HL-60/S4 treated with retinoic acid at 250 ng/mL for 4 days and 3 days (cell line): ENCODE data around the gene IQCH.

ENCODE experiments used
- in situ Hi-C: fragments of 300-500 bp; cut with MboI; formaldehyde crosslinking; loops from 2 replicates; pipeline ENCODE4 v1.7.0; 2022; ENCODE audit warnings: low sequenced_read_pairs

Gene IQCH

DNA sequence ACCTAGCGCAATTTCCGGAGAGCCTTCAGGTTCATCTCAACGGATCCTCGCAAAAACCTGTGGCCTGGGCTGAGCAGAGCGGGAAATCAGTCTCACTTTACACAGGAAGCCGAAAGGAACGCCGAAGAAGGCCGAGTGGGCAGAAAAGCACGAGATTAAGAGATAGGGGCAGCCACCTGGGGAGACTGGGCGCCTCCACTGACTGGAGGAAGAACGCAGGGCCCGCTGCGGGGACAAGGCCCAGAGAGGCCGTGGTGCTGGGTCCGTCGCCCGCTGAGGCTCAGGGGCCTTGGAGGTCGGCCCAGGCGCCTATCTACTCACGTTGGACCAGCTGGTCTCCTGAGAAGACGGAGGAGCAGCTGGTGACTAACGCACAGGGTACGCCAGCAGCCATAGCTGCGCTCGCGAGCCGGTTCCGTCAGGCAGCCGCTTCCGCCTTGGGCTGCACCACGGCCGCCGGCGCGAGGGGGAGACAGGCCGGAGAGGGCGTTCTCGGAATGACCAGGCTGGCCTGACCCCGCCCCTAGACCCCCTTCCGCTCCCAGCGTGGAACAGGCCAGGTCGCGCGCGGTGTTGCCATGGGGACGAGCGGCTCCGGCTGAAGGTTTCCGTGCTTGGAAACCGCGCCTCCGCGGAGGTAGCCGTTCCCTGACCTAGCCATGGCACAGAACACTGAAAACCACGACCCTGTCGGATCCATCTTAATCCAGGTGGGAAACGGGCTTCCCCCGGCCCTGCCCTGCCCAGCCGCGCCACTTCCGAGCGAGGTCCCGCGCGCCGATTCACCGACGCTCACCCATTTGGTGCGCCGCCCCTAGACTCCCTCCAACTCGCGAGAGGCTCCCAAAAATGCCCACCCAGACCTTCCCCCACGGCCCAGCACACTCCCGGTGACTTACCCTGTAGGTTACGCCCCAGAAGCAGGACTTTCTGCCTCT, at the start of gene IQCH, which contains the start of gene AAGAB:
TSS of gene IQCH (plus strand) at position 549 of the 938 bp plus-strand sequence. CDS start at position 660, 111 bp downstream.
TSS of gene AAGAB (minus strand) at position 424 of the 938 bp plus-strand sequence. CDS start at position 394, 30 bp downstream.
- in situ Hi-C loops, result no loop called here

DNA sequence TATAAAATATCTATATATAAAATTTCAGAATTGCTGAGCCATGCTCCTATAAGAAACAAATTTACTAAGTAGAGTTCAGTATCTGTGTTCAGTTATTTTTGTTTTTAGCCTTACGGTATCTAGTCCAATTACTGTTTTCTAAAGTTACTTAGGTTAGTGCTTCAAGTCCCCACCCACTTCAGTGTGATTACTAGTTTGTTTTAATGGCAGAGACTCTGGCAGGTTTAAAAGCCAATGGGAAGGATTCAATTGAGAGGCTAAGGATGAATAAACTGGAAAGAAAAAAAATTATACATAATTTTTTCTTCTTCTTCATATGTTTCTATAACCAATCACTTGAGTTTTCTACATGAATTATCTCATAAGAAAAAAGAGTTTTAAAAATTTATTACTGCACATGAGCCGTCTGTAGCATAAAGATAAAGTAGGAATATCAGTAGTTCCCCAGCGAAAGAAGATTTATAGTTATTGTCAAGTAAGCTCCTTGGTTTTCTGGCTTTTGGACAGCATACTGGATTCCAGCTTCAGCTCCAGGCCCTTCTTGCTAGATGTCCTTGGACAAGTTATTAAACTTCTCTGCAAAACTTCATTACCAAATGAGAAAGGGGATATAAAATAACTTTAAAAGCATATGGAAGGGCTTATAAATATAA, 46.9 kb upstream of the IQCH start:
- in situ Hi-C loops, result no loop called here

DNA sequence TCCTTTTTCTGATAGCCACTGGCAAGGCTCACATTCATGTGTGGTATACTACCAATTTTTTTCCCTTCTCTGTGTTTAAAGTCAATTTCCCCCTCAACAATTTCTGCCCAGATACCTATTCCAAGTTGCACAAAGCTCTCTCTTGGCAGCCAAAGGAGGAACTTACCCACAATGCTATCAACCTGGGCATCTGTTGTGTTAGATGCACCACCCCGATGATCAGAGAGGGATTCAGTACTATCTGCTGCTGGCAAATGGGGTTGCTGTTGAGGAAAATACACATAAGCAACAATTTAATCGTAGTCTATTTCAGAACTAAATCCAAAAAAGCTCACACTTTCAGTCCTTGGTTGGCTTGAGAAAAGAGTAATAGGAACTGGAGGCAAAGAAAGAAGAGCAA, 46.2 kb upstream of the IQCH start:
- in situ Hi-C loops, result no loop called here

DNA sequence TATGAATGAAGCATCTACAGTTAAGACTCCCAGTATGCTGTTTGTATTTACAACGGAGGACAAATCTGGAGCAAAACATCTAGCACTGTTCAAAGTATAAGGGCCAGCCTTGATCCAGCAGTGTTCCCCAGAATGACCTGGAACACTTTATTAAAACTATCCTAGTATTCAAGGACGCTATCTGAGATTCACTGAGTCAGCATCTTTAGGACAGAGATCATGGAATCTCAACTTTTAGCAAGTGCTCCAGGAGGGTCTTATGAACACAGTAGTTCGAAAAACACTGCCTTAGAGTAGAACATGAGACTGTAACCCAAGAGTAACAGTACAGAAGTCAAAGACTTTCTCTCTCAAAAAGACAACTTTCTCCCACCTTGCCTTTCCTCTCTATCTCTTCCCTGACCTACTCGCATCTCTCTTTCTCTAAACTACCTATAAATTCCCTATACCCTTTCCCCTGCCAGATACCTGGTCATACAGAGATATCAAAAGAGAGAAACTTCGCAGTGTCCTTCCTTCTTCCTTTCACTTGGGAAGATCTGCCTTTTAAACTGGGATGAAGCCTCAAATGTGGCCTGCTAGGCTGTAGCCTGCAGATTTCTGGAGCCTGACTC, 43.9 kb upstream of the IQCH start:
- in situ Hi-C loops, result no loop called here

DNA sequence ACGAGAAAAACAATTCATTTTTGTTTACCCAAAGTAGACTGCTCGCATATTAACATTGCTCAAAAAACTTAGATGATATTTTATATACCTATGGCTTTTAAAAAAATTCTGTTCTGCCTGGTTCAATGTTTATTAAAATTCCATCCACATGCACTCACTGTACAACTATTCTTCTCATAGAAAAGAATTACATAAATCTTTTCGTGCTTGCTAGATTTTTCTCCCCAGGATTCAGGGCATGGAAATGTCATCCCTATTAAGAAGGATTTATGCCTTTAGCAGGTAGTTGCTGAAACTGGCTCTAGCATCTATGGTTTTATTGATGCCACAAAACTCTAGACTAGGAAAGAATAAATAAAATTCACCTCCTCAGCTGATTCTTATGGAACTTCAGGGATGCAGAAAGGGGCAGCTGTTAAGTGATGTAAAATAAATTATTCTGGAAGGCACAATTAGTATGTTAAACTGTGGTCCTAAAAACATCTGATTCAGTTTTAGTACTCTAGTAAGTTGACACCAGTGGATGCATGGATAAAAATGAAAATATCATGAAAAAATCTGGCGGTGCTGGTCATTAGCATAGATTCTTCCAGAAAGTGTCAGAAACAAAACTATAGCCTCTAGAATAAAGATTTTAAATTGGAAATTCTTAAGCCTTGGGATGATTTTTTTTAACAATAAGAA, 41.8 kb upstream of the IQCH start:
- in situ Hi-C loops, result no loop called here

DNA sequence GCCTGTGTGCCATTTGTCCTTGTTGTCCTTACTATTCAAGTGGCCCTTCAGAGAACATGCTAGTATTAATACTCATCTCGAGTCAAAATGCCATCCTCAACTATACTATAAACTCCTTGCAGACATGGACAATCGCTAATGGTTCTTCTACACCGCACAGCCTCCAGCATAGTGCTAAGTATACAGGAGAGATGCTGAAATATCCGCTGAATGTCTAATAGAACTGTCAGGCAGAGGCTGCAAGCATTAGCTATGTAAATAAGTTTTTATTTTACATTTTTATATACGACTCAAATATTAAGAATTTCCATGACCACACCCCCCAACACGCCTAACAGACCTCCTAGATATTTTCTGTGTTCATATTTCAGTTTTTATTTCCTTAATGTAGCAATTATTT, 39.5 kb upstream of the IQCH start:
- in situ Hi-C loops, result no loop called here

DNA sequence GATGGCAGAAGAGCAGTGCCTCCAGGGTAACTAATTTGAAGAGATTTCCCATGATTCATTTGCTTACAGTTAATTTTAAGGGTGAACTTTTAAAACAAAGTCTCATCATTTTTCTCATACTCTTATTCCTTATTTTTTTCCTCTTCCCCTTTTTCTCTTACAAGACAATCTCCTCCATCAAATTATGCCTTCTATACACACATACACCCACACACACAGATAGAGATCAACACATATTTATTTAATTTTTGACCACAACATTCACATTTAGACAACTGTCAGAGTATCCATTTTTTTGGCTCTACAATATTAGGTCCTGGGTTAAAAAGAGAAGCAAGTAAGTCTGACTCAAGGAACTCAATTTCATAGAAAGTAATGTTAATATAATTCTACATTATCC, 37.7 kb upstream of the IQCH start:
- in situ Hi-C loops, result no loop called here

DNA sequence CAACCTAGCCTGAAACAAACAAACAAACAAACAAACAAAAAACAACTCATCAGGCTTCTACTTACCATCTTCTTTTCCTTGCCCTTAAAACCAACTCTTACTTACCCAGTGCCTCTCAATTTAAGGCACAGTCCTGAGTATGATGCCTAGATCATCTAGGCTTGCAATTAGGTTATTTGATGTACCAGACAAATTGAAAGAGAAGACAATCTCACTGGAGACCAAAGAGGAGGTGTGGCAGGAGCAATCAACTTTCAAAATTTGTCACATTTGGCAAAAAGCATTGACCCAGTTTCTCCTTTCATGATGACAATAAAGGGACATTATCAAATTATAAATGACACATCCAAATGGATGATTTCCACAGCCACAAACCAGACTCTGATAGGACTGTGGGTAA, 36.2 kb upstream of the IQCH start:
- in situ Hi-C loops, result no loop called here

DNA sequence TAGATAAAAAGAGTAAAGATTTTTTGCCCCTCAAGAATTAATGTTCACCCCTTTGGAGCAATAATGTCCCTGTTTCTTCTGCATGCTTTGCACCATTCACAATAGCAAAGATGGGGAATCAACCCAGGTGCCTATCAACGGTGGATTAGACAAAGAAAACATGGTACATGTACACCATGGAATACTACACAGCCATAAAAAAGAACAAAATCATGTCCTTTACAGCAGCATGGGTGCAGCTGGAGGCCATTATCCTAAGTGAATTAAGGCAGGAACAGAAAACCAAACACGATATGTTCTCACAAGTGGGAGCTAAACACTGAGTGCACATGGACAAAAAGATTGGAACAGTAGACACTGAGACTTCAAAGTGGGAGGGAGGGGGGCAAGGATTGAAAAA, 35.3 kb upstream of the IQCH start:
- in situ Hi-C loops, result no loop called here

DNA sequence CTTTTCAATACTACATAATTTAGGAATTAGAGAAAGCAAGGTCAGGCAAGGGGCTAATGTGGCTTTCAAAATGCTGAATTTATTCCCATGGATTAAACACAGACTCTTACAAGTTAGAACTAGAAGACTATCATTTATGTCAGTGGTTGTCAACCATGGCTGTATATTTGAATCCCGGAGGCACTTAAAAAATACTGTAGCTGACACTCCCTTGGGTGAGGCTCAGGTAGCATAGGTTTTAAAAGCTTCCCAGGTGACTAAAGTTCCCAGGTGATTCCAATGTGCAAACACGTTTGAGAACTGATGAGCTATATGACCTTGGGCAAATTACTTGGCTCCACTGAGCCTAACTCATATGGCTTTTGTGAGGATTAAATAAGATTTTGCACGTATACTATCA, 29.7 kb upstream of the IQCH start:
- in situ Hi-C loops, result no loop called here

DNA sequence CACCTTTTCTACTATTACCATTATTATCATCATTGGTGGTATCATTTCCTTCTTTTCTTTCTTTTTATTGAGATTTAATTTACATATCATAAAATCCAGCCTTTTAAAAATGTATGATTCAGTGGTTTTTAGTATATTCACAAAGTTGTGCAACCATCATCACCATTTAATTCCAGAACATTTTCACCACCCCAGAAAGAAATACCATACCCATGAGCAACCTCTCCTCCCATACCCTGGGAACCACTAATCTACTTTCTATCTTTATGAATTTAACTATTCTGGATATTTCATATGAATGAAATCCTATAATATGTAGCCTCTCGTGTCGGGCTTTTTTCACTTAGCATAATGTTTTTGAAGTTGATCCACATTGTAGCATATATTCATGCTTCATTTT, 29.2 kb upstream of the IQCH start:
- in situ Hi-C loops, result no loop called here

DNA sequence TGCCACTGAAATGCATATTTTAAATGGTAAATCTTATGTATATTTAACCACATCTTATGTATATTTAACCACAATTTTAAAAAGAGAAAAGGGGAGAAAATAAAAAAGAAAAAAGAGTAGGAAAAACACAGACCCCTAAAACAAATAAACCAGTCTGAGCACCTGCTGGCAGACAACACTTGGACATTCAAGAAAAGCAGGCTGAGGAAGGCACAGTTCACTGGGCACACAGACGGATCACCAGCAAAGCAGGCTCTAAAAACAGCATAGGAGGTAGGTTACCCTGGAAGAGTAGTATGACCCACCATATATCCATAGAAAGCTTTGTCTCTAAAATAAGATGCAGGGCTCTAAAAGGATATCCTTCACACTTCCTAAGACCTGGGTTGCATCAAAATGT, 27.2 kb upstream of the IQCH start:
- in situ Hi-C loops, result no loop called here

DNA sequence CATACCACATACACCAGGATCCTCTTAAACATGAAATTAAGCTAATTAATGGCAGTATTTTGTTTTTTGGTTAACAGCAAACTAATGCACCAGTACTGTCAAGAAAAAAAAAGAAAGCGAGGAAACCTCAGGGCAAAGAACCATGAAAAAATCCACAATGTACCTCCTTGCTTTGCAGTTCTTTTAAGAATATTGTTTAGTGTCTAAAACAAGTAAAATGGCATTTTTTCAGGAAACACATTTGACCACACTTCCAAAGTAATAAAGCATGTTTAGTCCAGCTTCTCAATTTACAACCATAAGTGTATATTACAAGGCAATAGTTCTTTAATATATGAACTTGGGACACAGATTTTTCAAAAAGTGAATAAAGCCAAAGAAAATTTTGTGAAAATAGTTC, 26.7 kb upstream of the IQCH start:
- in situ Hi-C loops, result no loop called here

DNA sequence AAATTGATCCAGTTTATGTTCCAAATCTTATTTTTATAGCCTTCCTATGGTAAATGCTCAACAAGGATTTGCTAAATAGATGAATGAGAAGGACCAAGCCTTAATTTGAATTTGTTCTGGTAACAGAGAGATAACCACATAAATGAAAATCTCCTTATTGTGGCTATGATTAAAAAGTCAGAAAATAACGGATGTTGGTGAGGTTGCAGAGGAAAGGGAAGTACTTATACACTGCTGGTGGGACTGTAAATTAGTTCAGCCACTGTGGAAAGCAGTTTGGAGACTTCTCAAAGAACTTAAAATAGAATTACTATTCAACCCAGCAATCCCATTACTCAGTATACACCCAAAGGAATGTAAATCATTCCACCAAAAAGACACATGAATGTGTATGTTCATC, 26.3 kb upstream of the IQCH start:
- in situ Hi-C loops, result no loop called here

DNA sequence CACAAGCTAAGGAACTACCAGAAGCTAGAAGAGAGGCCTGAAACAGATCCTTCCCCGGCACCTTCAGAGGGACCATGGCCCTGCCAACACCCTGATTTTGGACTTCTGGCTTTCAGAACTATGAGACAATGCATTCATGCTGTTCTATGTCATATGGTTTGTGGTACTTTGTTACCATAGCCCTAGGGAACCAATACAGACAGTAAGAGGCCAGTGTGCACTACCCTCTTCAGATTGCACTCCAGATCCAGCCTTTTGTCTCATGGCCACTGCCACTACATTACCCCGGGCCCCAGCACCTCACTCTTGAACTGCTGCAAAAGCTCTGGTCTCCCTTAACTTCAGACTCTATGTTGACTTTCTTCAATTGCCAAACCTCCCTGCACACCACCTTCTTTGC, 24.1 kb upstream of the IQCH start:
- in situ Hi-C loops, result no loop called here

DNA sequence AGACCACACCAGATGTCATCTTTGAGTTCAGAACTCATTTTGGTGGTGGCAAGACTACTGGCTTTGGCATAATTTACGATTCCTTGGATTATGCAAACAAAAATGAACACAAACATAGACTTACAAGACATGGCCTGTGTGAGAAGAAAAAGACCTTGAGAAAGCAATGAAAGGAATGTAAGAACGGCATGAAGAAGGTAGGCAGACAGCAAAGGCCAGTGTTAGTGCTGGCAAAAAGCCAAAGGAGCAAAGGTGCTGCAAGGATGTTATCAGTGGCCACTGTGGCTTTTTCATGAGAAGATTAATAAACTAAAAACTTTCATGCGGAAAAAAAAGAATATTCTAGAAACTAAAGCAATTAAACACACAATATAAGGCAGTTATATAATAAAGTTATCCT, 22.0 kb upstream of the IQCH start:
- in situ Hi-C loops, result no loop called here

DNA sequence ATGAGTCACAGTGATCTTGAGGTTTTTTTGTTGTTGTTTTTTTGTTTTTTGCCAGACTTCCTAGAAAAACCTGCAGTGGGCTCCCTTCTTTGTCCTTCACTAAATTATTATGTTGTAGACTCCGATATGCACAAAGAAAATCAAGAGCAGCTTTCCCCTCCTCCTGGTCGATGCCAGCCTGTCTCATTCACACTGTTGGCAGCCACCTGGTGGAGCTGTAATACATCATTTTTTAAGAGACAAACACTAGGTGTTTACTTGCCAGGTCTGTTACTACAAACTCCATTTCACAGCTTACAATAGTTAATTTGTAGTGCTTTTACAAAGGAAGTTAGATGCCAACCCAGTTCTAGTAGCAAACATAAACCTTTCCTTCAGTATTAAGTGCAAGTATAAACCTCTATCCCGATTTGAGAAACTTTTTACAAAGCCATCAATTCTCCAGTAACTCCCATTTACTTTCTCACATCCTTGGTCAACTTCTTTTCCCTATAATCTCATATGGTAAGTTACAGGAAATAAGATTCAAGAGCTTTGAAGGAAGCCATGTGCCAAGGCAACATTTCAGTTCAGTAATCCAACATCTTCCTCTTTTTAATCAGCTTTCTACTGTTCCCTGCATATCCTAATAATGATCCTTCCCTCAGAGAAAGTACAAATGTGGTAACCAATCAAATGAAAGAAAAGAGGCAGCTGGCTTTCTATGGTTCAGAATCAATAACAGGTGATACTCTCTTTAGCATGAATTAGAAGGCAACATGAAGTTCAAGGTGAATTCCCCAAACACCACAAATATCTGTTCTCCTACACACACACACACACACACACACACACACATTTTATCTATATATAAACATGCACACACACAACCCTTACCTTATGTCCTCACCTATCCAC, 14.1 kb upstream of the IQCH start:
- in situ Hi-C loops, result no loop called here

DNA sequence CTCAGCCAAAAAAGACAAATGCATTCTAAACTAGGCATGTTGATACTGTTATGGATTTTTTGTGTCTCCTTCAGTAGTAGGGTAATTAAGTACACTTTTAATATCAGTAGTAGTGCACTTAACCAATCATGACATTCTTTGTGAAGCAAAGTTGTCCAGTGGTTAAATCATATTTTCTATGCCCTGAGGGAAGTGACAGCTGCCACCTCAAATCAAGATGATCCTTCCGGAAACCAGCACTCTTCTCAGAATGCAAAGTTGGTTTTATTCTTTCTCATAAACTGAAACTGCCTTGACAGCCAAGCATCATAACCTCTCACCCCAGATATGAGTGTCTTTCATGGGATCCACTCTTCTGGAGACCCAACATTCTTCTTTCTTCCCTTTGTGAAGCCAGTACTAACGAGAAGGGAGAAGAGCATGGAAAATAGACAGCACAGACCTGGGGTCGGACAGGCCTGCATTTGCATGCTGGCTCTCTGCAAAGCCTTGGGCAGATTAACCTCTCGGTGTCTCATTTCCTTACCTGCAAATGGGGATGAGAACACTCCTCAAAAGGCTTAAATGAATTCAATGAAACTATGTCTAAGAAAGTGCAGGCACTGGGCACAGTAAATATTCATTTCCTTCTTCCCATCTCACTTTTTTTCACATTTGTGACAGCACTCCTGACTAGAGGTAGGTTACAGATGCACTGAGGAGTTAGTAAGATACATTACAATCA, 13.3 kb upstream of the IQCH start:
- in situ Hi-C loops, result no loop called here

DNA sequence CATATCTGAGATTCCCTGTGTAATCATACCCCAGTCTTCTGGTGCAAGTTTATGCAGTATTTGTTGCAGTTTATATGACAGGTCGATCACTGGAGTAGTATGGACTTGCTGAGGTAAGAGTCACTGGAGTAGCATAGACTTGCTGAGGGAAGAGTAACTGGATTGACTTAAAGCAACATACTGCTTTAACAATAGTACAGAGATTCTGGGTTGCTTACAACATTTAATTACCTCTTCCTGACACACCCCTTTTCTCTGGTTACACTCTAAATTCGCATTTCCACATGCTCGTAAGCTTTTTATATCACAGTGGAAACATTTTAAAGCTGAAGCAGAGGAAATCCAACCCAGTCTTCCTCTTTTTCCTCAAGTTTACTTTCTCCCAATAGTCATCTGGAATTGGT, 11.9 kb upstream of the IQCH start:
- in situ Hi-C loops, result no loop called here
